Type B pancreatic cell (in vitro differentiated cells): Measurements from ENCODE around the gene PYGO2. TPM values are rescaled to one million over a fixed set of nuclear protein-coding genes. Genes with fewer than 3 reads are reported as not detected.

Source experiments
- DNase-seq: peaks from one replicate; pipeline ENCODE4 v3.0.0; 2021; ENCODE audit warnings: mixed read lengths; ENCODE audit not compliant: unreplicated experiment; ENCODE audit errors: extremely low spot score
- H3K27ac Mint-ChIP-seq: 2 replicates; pipeline ENCODE4 v1.8.0; 2021; ENCODE audit warnings: mild to moderate bottlenecking, mixed read lengths
- H3K27me3 Mint-ChIP-seq: 2 replicates; pipeline ENCODE4 v1.8.0; 2021; ENCODE audit warnings: mixed read lengths
- H3K36me3 Mint-ChIP-seq: 2 replicates; pipeline ENCODE4 v1.8.0; 2021; ENCODE audit warnings: mixed read lengths
- H3K4me1 Mint-ChIP-seq: one replicate; pipeline ENCODE4 v1.8.0; 2021; ENCODE audit warnings: mixed read lengths; ENCODE audit not compliant: unreplicated experiment
- H3K4me3 Mint-ChIP-seq: 2 replicates; pipeline ENCODE4 v1.8.0; 2021; ENCODE audit warnings: mild to moderate bottlenecking, mixed read lengths
- H3K9me3 Mint-ChIP-seq: 2 replicates; pipeline ENCODE4 v1.8.0; 2021; ENCODE audit warnings: mixed read lengths
- CTCF ChIP-seq: fragments of 200-600 bp; sonication (generic); conservative IDR thresholded peaks from 2 replicates; pipeline ENCODE4 v1.5.0; 2021; ENCODE audit warnings: antibody characterized with exemption, mild to moderate bottlenecking
- total RNA-seq: library from RNA; stranded (reverse); gene quantifications from 2 replicates; pipeline ENCODE4 v1.2.1, GENCODE V29; 2021; ENCODE audit warnings: low replicate concordance

The PYGO2 gene
- total RNA-seq, 1 donor from 2014 or later: 49.0 TPM

GRCh38 chr1:154935749-154936554, 25.6 kb downstream of the PYGO2 start:
- H3K27me3 Mint-ChIP-seq: no peaks in the 10 kb centered on the region
- H3K4me1 Mint-ChIP-seq: peaks cover 33% of the 10 kb centered on the region
- no peak for TF ChIP-seq CTCF
- H3K36me3 Mint-ChIP-seq: no peaks in the 10 kb centered on the region
- peak overlapping the region; percentile 100 for H3K27ac Mint-ChIP-seq
- no peaks in the 10 kb centered on the region for H3K9me3 Mint-ChIP-seq
- peak overlapping the region; percentile 98 for H3K4me3 Mint-ChIP-seq
- no peak for DNase-seq

GRCh38 chr1:154934358-154934948, 27.1 kb downstream of the PYGO2 start:
- DNase-seq: no peak
- Mint-ChIP-seq H3K4me1 (peaks cover 24% of the 10 kb centered on the region), H3K9me3 (no peaks in the 10 kb centered on the region), H3K36me3 (no peaks in the 10 kb centered on the region), H3K27ac (no peak overlapping the region), H3K27me3 (no peaks in the 10 kb centered on the region), H3K4me3 (peak overlapping the region; percentile 14)
- TF ChIP-seq CTCF: no peak

- H3K27me3 Mint-ChIP-seq: no peaks in the 10 kb centered on the region
- no peak for DNase-seq
Observed at GRCh38 chr1:154931940-154932487, 29.6 kb downstream of the PYGO2 start.

GRCh38 chr1:154926201-154926600, 35.4 kb downstream of the PYGO2 start:
- peaks cover 12% of the 10 kb centered on the region for H3K36me3 Mint-ChIP-seq
- no peaks in the 10 kb centered on the region for H3K27me3 Mint-ChIP-seq
- no peak overlapping the region for H3K27ac Mint-ChIP-seq
- TF ChIP-seq CTCF: no peak
- H3K9me3 Mint-ChIP-seq: no peaks in the 10 kb centered on the region
- H3K4me3 Mint-ChIP-seq: no peak overlapping the region
- no peaks in the 10 kb centered on the region for H3K4me1 Mint-ChIP-seq
- no peak for DNase-seq

More at GRCh38 chr1:154931940-154932487, 29.6 kb downstream of the PYGO2 start:
- Mint-ChIP-seq H3K4me3 (no peak overlapping the region), H3K27ac (peak overlapping the region; percentile 34), H3K9me3 (no peaks in the 10 kb centered on the region), H3K4me1 (peaks cover 4% of the 10 kb centered on the region), H3K36me3 (peaks cover 8% of the 10 kb centered on the region)
- TF ChIP-seq CTCF: no peak

- Mint-ChIP-seq H3K4me1 (no peaks in the 10 kb centered on the region), H3K9me3 (no peaks in the 10 kb centered on the region), H3K4me3 (no peak overlapping the region), H3K27me3 (no peaks in the 10 kb centered on the region), H3K36me3 (peaks cover 12% of the 10 kb centered on the region), H3K27ac (no peak overlapping the region)
- TF ChIP-seq CTCF: no peak
- DNase-seq: no peak
Observed at GRCh38 chr1:154925335-154926170, 36.0 kb downstream of the PYGO2 start.
